Right lobe of liver (tissue), 6 donors: Measurements from ENCODE around the gene MYOT. TPM values are rescaled to one million over a fixed set of nuclear protein-coding genes. Genes with fewer than 3 reads are reported as not detected.

Source experiments
- ATAC-seq, 4 donors: fragments of 200-7000 bp; cut with Tn5 transposase; one replicate each; pipeline ENCODE4 v1.9.1; 2020; ENCODE audit warnings: mild to moderate bottlenecking in 4 of 4, moderate library complexity in 4 of 4
- DNase-seq, 3 donors: peaks; one replicate each; pipeline ENCODE4 v3.0.0-alpha.2; 2020
- H3K27ac ChIP-seq, 3 donors: fragments of 200-600 bp; one replicate each; pipeline ENCODE4 v1.8.0; 2022
- H3K27me3 ChIP-seq, 2 donors: fragments of 200-600 bp; one replicate each; pipeline ENCODE4 v1.8.0; 2022
- H3K36me3 ChIP-seq, 4 donors: fragments of 200-600 bp; sonication (generic) in 1 of 4; one replicate each; pipeline versions ENCODE4 v1.5.1 to v1.8.0; 2017 to 2022; ENCODE audit warnings: control low read depth in 1 of 4
- H3K4me1 ChIP-seq, 4 donors: fragments of 200-600 bp; sonication (generic) in 1 of 4; one replicate each; pipeline versions ENCODE4 v1.5.1 to v1.8.0; 2017 to 2022; ENCODE audit warnings: control low read depth in 1 of 4
- H3K4me3 ChIP-seq, 3 donors: fragments of 200-600 bp; one replicate each; pipeline ENCODE4 v1.8.0; 2022
- H3K9me3 ChIP-seq, 4 donors: fragments of 200-600 bp; sonication (generic) in 1 of 4; one replicate each; pipeline versions ENCODE4 v1.5.1 to v1.8.0; 2017 to 2022; ENCODE audit warnings: control low read depth in 1 of 4
- POLR2A ChIP-seq: fragments of 450-650 bp; IDR thresholded peaks from one replicate; pipeline ENCODE4 v1.6.1; 2017; ENCODE audit warnings: antibody characterized with exemption, mild to moderate bottlenecking
- WGBS: methylation state at CpG from one replicate; pipeline ENCODE4 v1.1.6; 2018; ENCODE audit warnings: low coverage, low lambda C conversion rate; ENCODE audit not compliant: insufficient coverage; ENCODE audit errors: missing lambda C conversion rate; 5-methylcytosine and 5-hydroxymethylcytosine counted together
- intact Hi-C, 2 donors: fragments of 100-400 bp; cut with DNase I; formaldehyde crosslinking; loops; one replicate each; pipeline versions ENCODE4 v1.11.2 to v1.14.1; 2022
- total RNA-seq, 6 experiments: library from RNA; depleted of rRNA in 2 of 6; stranded (reverse); fragments of >200 nt in 2 of 6; fragmentation: NEBNext Ultra II Directional in 3 of 6; extraction: Animal tissue kit (Norgen Biotek cat#: 25700) in 3 of 6; gene quantifications; one replicate each; pipeline versions ENCODE4 v1.1.0 to v1.2.4, GENCODE V29; 2016 to 2023
- TF ChIP-seq, protein P1 (sequence below), 4 donors: fragments of 200-600 bp in 3 of 4; fragments of 450-650 bp in 1 of 4; IDR thresholded peaks; one replicate each; pipeline versions ENCODE4 v1.5.1 to v1.8.0; 2016 to 2022; ENCODE audit warnings: antibody characterized with exemption in 4 of 4, mild to moderate bottlenecking in 2 of 4
- donor health status: DM: no; HTN: yes; CAD: no.
- donor health status: DM: no; HTN: no; CAD: no.
- donor health status: DM: no; HTN: no; CAD: no.
- donor health status: DM: no; HTN: yes; CAD: no.
- donor health status: DM: no; HTN: yes; CAD: no.

MYOT gene
- total RNA-seq, 6 experiments from 2014 or later: 0.31 to 0.88 (median 0.53) TPM; not detected in 1

GRCh38 chr5:137914758-137915157, 47.1 kb downstream of the MYOT start:
- no peak overlapping the region for H3K4me3 ChIP-seq
- H3K4me1 ChIP-seq: no peaks in the 10 kb centered on the region
- ATAC-seq: no peak
- intact Hi-C loops: no loop called here
- H3K9me3 ChIP-seq: no peaks in the 10 kb centered on the region
- WGBS: 78% methylated on average over 2 of the region's 2 CpGs
- H3K27me3 ChIP-seq: no peaks in the 10 kb centered on the region
- H3K36me3 ChIP-seq: no peaks in the 10 kb centered on the region
- H3K27ac ChIP-seq: no peak overlapping the region
- no peak for DNase-seq
- TF ChIP-seq, protein P1, sequence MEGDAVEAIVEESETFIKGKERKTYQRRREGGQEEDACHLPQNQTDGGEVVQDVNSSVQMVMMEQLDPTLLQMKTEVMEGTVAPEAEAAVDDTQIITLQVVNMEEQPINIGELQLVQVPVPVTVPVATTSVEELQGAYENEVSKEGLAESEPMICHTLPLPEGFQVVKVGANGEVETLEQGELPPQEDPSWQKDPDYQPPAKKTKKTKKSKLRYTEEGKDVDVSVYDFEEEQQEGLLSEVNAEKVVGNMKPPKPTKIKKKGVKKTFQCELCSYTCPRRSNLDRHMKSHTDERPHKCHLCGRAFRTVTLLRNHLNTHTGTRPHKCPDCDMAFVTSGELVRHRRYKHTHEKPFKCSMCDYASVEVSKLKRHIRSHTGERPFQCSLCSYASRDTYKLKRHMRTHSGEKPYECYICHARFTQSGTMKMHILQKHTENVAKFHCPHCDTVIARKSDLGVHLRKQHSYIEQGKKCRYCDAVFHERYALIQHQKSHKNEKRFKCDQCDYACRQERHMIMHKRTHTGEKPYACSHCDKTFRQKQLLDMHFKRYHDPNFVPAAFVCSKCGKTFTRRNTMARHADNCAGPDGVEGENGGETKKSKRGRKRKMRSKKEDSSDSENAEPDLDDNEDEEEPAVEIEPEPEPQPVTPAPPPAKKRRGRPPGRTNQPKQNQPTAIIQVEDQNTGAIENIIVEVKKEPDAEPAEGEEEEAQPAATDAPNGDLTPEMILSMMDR (IDR thresholded peaks at IDR 0.05): no peak
- no peak for TF ChIP-seq POLR2A

DNA sequence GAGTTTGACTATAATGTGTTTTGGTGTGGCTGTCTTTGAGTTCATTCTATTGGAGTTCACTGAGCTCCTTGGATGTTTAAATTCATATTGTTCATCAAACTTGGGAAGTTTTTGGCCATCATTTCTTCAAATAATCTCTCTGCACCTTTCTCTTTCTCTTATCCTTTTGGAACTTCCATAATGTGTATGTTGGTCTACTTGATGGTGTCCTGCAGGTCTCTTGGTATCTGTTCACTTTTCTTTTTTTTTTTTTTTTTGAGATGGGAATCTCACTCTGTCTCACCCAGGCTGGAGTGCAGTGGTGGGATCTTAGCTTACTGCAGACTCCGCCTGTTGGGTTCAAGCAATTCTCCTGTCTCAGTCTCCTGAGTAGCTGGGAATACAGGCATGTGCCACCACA, 49.3 kb downstream of the MYOT start:
- no peak for TF ChIP-seq POLR2A
- TF ChIP-seq, protein P1 (IDR thresholded peaks at IDR 0.05): no peak
- H3K9me3 ChIP-seq: no peaks in the 10 kb centered on the region
- H3K36me3 ChIP-seq: no peaks in the 10 kb centered on the region
- H3K27me3 ChIP-seq: no peaks in the 10 kb centered on the region
- 100% methylated on average over 1 of the region's 1 CpG for WGBS
- intact Hi-C loops: no loop called here
- no peak overlapping the region for H3K4me3 ChIP-seq
- no peaks in the 10 kb centered on the region for H3K4me1 ChIP-seq
- no peak overlapping the region for H3K27ac ChIP-seq
- ATAC-seq: no peak
- no peak for DNase-seq

DNA sequence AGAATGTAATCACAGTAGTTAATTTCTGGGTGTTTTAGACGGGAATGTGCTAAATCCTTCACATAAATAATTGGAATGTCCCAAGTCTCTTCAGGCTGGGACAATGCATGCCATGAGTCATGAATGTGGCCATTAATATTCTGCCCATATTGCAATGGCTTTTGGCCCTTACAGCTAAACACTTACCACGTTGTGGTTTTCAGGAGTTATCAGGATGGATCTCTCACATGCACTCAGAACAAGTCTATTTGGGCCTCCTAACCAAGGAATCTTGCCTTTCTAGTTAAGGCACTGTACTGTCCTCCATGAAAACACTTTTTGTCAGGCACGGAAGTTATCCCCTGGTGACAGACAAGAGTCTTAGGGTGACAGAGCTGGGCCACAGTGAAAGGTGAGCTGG, 54.3 kb downstream of the MYOT start:
- TF ChIP-seq POLR2A: no peak
- TF ChIP-seq, protein P1 (IDR thresholded peaks at IDR 0.05): no peak
- intact Hi-C loops: no loop called here

DNA sequence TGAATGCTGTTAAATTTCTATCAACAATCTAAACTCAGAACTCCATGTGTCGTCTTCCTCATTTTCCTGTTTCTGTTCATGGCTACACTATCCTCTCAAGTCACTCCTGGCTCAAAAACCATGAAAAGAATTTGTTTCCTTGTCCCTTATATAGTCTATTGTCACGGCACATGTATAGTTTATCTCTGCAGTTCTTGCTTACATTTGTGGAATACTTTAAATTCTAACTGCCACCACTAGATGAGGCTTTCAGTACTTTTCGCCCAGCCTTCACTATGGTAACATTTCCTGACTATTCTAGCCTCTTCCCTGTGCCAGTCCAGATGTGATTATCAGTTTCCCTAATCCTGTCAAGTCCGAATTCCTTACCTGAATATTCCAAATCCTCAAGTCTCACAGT, 56.2 kb downstream of the MYOT start:
- Histone ChIP-seq H3K4me3 (no peak overlapping the region), H3K36me3 (no peaks in the 10 kb centered on the region), H3K4me1 (no peaks in the 10 kb centered on the region), H3K9me3 (no peaks in the 10 kb centered on the region), H3K27ac (no peak overlapping the region), H3K27me3 (no peaks in the 10 kb centered on the region)
- peak in 2 of 4 donors; percentile 16 to 25 for ATAC-seq
- intact Hi-C loops: no loop called here
- 55% methylated on average over 4 of the region's 4 CpGs for WGBS
- no peak for DNase-seq
- TF ChIP-seq, protein P1 (IDR thresholded peaks at IDR 0.05): no peak
- TF ChIP-seq POLR2A: no peak

More for the DNA sequence above, 54.3 kb downstream of the MYOT start:
- Histone ChIP-seq H3K27ac (no peak overlapping the region), H3K4me3 (no peak overlapping the region), H3K4me1 (no peaks in the 10 kb centered on the region), H3K36me3 (no peaks in the 10 kb centered on the region), H3K9me3 (no peaks in the 10 kb centered on the region), H3K27me3 (no peaks in the 10 kb centered on the region)
- 71% methylated on average over 3 of the region's 3 CpGs for WGBS
- ATAC-seq: no peak
- DNase-seq: no peak

GRCh38 chr5:137932800-137933199, 65.1 kb downstream of the MYOT start:
- DNase-seq: no peak
- WGBS: 45% methylated on average over 3 of the region's 3 CpGs
- intact Hi-C loops: no loop called here
- peaks cover 0 to 5% (median 0%) of the 10 kb centered on the region in 4 donors for H3K36me3 ChIP-seq
- no peak for TF ChIP-seq POLR2A
- TF ChIP-seq, protein P1 (IDR thresholded peaks at IDR 0.05): no peak
- H3K4me1 ChIP-seq: no peaks in the 10 kb centered on the region
- no peak overlapping the region for H3K27ac ChIP-seq
- H3K9me3 ChIP-seq: no peaks in the 10 kb centered on the region
- ATAC-seq: no peak
- H3K4me3 ChIP-seq: no peak overlapping the region
- H3K27me3 ChIP-seq: no peaks in the 10 kb centered on the region
